PFSK-1 (cell line): ENCODE measurements around the gene ZNF319.

Experiments
- POLR2AphosphoS5 ChIP-seq: IDR thresholded peaks from 2 replicates; pipeline ENCODE4 v1.6.1; 2012; ENCODE audit warnings: low read depth, mild to moderate bottlenecking, control low read depth, low read length, moderate library complexity
- TF ChIP-seq, protein P1 (sequence below), 2 experiments: IDR thresholded peaks; 2 replicates each; pipeline versions ENCODE4 v1.6.1 to v1.8.0; 2011 to 2012; ENCODE audit warnings: low read depth in 2 of 2, low read length in 2 of 2, control low read depth in 1 of 2, inconsistent platforms in 1 of 2, mild to moderate bottlenecking in 1 of 2, moderate library complexity in 1 of 2; ENCODE audit not compliant: insufficient read depth in 1 of 2

DNA sequence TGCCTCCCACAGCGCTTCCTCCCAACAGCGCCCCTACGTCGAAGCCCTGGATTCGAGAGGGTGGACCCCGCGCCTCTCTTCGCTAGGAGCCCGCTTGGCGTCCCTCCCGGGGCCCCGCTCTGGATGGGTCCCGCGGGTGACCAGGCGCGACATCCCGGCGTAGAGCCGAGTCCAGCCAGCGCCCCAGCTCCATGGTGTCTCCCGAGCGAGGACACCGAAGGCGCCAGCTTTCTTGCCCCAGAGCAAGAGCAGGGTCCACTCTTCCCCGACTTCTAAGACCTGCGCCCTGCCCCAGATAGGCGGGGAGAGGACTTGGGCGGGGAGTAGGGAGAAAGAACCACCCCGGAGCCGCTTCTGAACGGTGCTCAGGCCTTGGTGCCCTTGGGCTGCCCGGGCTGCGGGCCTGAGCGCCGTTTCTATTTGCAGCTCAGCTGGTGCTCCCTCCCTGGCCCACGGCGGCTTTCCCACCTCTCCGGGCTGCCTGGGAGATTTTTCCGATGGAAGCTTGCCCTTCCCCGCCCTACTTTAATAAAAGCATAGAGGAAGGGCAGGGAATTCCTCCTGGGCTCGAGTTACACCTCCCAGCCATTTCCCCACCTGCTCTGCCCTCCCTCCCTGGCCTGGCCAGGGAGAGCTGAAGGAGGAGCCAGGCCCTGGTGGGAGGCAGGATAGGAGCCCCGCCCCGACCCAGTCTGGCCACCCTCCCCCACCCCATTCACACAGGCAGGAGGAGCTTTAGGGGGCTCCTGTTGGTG is 26.9 kb upstream of the ZNF319 start:
- TF ChIP-seq, protein P1, sequence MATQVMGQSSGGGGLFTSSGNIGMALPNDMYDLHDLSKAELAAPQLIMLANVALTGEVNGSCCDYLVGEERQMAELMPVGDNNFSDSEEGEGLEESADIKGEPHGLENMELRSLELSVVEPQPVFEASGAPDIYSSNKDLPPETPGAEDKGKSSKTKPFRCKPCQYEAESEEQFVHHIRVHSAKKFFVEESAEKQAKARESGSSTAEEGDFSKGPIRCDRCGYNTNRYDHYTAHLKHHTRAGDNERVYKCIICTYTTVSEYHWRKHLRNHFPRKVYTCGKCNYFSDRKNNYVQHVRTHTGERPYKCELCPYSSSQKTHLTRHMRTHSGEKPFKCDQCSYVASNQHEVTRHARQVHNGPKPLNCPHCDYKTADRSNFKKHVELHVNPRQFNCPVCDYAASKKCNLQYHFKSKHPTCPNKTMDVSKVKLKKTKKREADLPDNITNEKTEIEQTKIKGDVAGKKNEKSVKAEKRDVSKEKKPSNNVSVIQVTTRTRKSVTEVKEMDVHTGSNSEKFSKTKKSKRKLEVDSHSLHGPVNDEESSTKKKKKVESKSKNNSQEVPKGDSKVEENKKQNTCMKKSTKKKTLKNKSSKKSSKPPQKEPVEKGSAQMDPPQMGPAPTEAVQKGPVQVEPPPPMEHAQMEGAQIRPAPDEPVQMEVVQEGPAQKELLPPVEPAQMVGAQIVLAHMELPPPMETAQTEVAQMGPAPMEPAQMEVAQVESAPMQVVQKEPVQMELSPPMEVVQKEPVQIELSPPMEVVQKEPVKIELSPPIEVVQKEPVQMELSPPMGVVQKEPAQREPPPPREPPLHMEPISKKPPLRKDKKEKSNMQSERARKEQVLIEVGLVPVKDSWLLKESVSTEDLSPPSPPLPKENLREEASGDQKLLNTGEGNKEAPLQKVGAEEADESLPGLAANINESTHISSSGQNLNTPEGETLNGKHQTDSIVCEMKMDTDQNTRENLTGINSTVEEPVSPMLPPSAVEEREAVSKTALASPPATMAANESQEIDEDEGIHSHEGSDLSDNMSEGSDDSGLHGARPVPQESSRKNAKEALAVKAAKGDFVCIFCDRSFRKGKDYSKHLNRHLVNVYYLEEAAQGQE (IDR thresholded peaks at IDR 0.05; ENCODE audit: insufficient read depth in 1 of 2, low read depth in 2 of 2, low read length in 2 of 2), result no peak
- TF ChIP-seq POLR2AphosphoS5, result no peak
